Medulla oblongata (tissue), 1 donor: ENCODE data around the gene RXFP4.
"Not testable (repeated sequence)": the region's sequence is repeated elsewhere in the genome, so short reads cannot be mapped to it uniquely, and the experiment has no call there.

Experiments
- DNase-seq: peaks from one replicate; pipeline ENCODE4 v3.0.0-alpha.2; 2015; ENCODE audit errors: extremely low spot score

Gene RXFP4

GRCh38 chr1:155978325-155978972, 37.0 kb downstream of the RXFP4 start, which contains the start of gene ARHGEF2:
Gene ARHGEF2 (minus strand): TSS chr1:155978547. CDS start chr1:155978427, 120 bp downstream.
- DNase-seq = peak; percentile 87

GRCh38 chr1:155978973-155979429, 37.6 kb downstream of the RXFP4 start:
- peak; percentile 42 for DNase-seq

GRCh38 chr1:155979597-155980343, 38.3 kb downstream of the RXFP4 start:
- no peak for DNase-seq

GRCh38 chr1:155981266-155982088, 40.0 kb downstream of the RXFP4 start:
- DNase-seq = no peak

GRCh38 chr1:155982106-155982505, 40.7 kb downstream of the RXFP4 start:
- no peak for DNase-seq

GRCh38 chr1:155983191-155984024, 42.0 kb downstream of the RXFP4 start:
- DNase-seq = no peak

GRCh38 chr1:155984341-155984740, 42.9 kb downstream of the RXFP4 start:
- DNase-seq = no peak

GRCh38 chr1:155984903-155985645, 43.6 kb downstream of the RXFP4 start:
- DNase-seq = not testable (repeated sequence)

- DNase-seq = peak; percentile 89
Measured at GRCh38 chr1:155989242-155990004, 48.0 kb downstream of the RXFP4 start.

GRCh38 chr1:155990005-155990739, 48.7 kb downstream of the RXFP4 start:
- DNase-seq = peak; percentile 82
